A549 (cell line): ENCODE measurements around the gene PLEKHA3.

Experiments
- MAX ChIP-seq: IDR thresholded peaks from 2 replicates; pipeline ENCODE4 v1.6.1; 2012
- USF2 ChIP-seq: fragments of 450-650 bp; IDR thresholded peaks from 2 replicates; pipeline ENCODE4 v1.6.1; 2014; ENCODE audit warnings: antibody characterized with exemption

- TF ChIP-seq USF2 (no peak), MAX (no peak)
Measured at GRCh38 chr2:178478130-178478438, 2.2 kb upstream of the PLEKHA3 start.
